GM18867 (cell line): ENCODE results near the gene ANO2.

ENCODE experiments used
- ATAC-seq: cut with Tn5 transposase; IDR thresholded peaks from one replicate; pipeline ENCODE4 v1.9.1; 2021; ENCODE audit warnings: mild to moderate bottlenecking, moderate library complexity; ENCODE audit not compliant: unreplicated experiment

ANO2 gene

DNA sequence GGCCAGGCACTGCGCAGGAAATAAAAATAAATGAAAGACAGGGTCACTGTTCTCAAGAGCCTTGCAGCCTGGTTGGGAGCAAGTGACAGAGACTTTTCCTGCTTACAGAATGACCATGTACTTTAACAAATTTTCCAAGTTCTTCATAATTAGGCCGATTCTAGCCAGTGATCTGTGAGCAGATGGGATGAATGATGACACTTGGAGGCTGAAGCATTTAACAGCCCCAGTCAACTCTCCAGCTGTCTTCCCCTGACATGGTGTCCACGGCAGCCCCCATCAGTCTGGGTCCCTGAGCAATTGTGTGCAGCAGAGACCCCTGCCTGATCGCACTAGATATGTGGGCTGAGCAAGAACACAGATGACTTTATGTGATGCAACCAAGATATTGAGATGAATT is 314.3 kb downstream of the ANO2 start:
- no peak for ATAC-seq

DNA sequence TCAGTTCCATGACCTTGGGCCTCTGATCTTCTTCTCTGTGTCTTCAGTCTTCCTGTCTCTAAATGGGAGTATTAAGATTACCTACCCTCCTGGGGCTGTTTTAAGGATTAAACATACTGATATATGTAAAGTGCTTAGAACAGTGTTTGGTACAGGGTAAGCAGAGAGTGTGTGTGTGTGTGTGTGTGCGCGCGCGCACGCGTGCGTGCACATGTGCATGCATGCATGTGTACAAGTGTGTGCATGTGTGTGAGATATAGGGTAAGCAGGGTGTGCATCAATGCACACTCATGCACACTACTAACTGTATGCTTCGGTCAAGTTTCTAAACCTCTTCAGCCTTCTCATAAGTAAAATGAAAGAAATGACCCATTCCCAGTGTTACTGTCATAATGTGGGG is 316.6 kb downstream of the ANO2 start:
- ATAC-seq: no peak

GRCh38 chr12:5627053-5627630 is 317.9 kb downstream of the ANO2 start:
- no peak for ATAC-seq

- no peak for ATAC-seq
Observed at GRCh38 chr12:5626151-5626550, 318.9 kb downstream of the ANO2 start.

DNA sequence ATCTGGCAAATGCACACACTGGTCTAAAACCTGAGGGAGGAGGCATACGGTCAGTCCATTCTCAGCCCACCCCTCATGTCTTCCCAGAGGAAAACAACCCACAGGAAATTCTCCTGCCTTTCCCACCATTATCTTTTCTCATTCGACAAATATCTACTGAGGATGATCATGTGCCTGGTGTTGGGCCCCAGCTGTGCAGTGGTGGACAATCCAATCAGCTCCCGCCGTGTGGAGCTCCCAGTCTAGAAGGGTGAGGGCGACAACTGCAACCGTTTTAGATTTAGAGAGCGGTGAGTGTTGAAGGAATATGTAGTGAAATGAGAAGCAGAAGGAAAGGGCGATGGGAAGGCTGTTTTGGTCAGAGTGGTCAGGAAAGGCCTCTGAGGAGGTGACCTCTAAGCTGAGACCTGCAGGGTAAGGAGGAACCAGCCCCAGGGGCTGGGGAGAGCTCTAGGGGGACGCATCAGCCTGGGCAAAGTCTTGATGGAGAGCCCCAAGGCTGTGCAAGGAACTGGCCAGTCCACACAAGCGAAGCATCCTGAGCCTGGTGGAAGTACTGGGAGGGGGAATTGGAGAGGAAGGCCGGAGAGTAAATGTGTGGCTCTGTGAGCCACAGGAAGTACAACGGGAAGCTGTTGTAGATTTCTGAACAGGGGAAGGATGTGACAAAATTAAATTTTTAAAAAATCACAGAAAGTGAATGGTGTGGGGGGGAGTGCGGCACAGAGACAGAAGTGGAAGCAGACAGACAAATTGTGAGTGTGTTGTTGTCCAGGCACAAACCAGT is 320.4 kb downstream of the ANO2 start:
- ATAC-seq: no peak

GRCh38 chr12:5623411-5623810 is 321.6 kb downstream of the ANO2 start:
- ATAC-seq: no peak

DNA sequence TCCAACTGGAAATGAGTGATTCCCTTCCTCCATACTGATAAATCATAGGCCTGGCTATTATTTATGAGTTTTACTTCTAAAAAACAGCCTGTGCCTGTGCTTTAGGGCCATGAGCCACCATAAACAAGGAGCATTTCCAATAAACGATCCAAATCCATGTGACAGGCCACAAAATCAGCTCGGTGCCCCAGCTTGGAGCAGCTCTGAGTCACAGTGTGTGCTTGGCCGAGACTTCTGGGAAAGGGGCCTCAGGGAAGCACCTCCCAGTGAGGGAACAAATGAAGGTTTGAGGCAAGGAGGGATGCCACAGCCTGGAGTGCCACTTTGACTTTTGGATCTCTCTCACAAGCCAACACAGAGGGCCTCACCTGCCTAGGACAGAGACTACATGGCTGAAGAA is 322.8 kb downstream of the ANO2 start:
- ATAC-seq: no peak

- no peak for ATAC-seq
Observed at GRCh38 chr12:5621329-5621728, 323.7 kb downstream of the ANO2 start.

DNA sequence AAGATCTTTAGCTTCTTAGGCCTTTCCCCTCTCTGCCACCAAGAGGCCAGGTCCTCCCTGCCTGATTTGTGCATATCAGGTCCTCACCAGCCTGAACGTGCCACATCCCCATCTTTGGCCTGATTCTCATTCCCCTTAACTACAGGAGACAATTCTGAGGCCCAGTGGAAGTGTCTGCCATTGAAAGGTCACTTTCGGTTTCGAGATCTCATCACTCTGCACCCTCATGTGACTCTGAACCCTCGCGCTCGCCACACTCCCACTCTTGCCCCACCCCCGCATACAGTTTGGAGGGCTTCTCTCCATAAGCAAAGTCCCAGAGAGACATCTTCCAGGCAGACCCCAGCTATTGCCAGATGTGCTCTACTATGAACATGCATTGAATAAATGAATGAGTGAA is 324.2 kb downstream of the ANO2 start:
- ATAC-seq: no peak

GRCh38 chr12:5619628-5620027 is 325.4 kb downstream of the ANO2 start:
- no peak for ATAC-seq

DNA sequence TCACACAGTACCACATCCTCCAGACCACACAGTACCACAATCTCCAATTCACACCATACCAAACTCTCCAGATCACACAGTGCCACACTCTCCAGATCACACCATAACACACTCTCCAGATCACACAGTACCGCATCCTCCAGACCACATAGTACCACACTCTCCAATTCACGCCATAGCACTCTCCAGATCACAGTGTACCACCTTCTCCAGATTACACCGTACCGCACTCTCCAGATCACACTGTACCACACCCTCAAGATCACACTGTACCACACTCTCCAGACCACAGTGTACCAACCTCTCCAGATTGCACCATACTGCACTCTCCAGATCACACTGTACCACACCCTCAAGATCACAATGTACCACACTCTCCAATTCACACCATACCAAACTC is 328.2 kb downstream of the ANO2 start:
- no peak for ATAC-seq

- no peak for ATAC-seq
Observed at GRCh38 chr12:5615760-5616159, 329.3 kb downstream of the ANO2 start.

DNA sequence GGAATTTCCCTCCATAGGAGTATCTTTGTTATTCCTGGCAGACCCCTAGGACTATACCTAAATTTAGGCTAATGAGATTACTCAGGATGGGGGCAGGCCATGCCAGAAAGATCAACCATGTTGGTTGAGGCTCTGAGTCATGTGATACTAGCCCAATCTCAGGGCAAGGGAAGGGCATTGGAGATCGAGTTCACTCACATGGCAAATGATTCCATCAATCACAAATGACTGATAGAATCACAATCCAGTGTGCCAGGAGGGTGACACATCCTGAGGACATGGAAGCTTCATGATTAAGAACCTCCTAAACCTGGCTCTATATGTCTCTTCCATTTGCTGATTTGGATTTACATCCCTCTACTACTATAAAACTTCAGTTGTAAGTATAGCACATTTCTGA is 330.8 kb downstream of the ANO2 start:
- ATAC-seq: no peak

GRCh38 chr12:5612556-5613410 is 332.3 kb downstream of the ANO2 start:
- no peak for ATAC-seq

DNA sequence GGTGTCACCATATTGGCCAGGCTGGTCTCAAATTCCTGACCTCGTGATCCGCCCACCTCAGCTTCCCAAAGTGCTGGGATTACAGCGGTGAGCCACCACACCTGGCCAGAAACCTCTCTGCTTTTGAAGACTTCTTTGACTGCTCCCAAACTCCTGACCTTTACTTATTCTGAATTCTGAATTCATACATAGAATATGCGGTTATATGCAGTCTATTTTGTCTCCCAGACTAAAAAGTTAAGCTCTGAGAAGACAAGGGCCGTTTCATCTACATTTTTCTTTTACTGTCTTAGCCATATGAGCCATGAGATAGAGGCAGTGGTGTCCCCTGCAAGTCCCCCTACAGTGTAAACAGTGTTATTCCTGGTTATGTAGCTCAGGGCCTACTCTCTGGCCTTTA is 333.9 kb downstream of the ANO2 start:
- no peak for ATAC-seq

- ATAC-seq: no peak
Observed at GRCh38 chr12:5599378-5599777, 345.7 kb downstream of the ANO2 start.

GRCh38 chr12:5593998-5594397 is 351.1 kb downstream of the ANO2 start:
- no peak for ATAC-seq

- ATAC-seq: no peak
Observed at GRCh38 chr12:5593086-5593485, 352.0 kb downstream of the ANO2 start.

DNA sequence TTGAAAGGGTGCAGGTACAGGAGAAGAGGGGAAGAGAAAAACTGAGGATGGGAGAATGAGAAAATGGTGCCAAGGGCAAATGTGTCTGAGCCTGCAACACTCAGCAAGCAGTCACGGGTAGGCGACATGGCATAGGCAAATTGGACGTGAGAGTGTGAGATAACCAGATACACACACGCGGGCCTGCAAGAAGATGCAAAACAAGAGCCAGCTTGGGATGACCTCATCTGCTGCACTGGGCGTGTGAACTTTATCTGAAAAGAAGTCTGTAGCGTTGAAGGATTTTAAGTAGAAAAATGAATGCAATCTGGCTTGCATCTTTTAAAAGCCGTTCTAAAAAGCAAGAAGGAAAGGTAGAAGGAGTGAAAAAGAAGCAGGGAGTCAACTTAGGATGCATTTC is 352.7 kb downstream of the ANO2 start:
- no peak for ATAC-seq

- no peak for ATAC-seq
Observed at GRCh38 chr12:5590316-5590715, 354.7 kb downstream of the ANO2 start.

DNA sequence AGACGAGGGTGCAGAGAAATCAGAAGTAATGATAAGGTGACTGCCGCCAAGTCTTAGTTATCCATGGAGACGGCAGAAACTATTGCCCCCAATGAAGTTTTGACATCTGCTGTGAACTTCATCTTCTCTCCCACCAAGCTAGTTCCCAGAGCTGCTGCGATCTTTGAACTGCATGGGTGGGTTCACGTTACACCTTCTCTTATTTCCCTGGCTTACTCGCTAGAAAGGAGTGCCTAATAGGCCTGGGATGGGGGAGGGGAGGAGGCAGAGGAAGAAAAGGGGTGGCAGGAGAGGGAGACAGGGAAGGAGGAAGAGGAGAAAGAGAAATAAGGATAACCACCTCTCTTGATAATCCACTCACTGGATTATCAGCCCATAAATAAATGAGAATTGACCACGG is 356.0 kb downstream of the ANO2 start:
- no peak for ATAC-seq

- no peak for ATAC-seq
Observed at GRCh38 chr12:5588591-5588990, 356.5 kb downstream of the ANO2 start.
